Endothelial cell of umbilical vein (primary cell): ENCODE results near the gene MACROD2. TPM values are rescaled to one million over a fixed set of nuclear protein-coding genes. Genes with fewer than 3 reads are reported as not detected.

Source experiments
- BruUV-seq: library from RNA; stranded (reverse); fragments of 400-500 nt; replicated peaks from 2 replicates; lab custom pipeline; 2021; lab: Mats Ljungman, UMichigan
- CTCF ChIA-PET: fragments of 300-600, 350-600 bp; sonication (Branson Sonifier 250); formaldehyde crosslinking; loops from one replicate; lab custom pipeline; 2021; ENCODE audit warnings: antibody characterized with exemption, inconsistent platforms; lab: Charles Lee
- POLR2A ChIA-PET: fragments of 300-600, 350-600 bp; sonication (Branson Sonifier 250); formaldehyde crosslinking; loops from one replicate; lab custom pipeline; 2021; ENCODE audit warnings: antibody characterized with exemption, inconsistent platforms; lab: Charles Lee
- DNase-seq: peaks from one replicate; pipeline ENCODE4 v3.0.0-alpha.2; 2011; ENCODE audit warnings: low read depth, low spot score
- FAIRE-seq: peaks from 2 replicates; lab custom pipeline; 2011; peaks lifted over from hg19 to GRCh38; lab: Jason Lieb, UNC
- H2AFZ ChIP-seq: 2 replicates; pipeline ENCODE4 v1.6.0; 2012; ENCODE audit warnings: low read depth, low read length, control low read depth, inconsistent platforms
- H3K27ac ChIP-seq: 2 replicates; pipeline ENCODE4 v1.5.1; 2011; ENCODE audit warnings: low read depth, mild to moderate bottlenecking, control low read depth, low read length, moderate library complexity; ENCODE audit not compliant: insufficient read depth
- H3K27me3 ChIP-seq, 2 experiments: 2 replicates each; pipeline versions ENCODE4 v1.6.0 to v1.6.1; 2011; ENCODE audit warnings: low read length in 2 of 2, mixed read lengths in 1 of 2; ENCODE audit not compliant: control insufficient read depth in 2 of 2, insufficient read depth in 2 of 2
- H3K36me3 ChIP-seq, 2 experiments: 2 replicates in 1 of 2; 3 replicates in 1 of 2; pipeline ENCODE4 v1.5.1; 2011; ENCODE audit warnings: low read length in 2 of 2, mild to moderate bottlenecking in 1 of 2, moderate library complexity in 1 of 2; ENCODE audit not compliant: control insufficient read depth in 2 of 2, insufficient read depth in 2 of 2; ENCODE audit errors: extremely low read depth in 1 of 2
- H3K4me1 ChIP-seq: 3 replicates; pipeline ENCODE4 v1.5.1; 2011; ENCODE audit warnings: mild to moderate bottlenecking, low read length; ENCODE audit not compliant: control insufficient read depth, insufficient read depth; ENCODE audit errors: extremely low read depth
- H3K4me2 ChIP-seq: 2 replicates; pipeline ENCODE4 v1.6.1; 2011; ENCODE audit warnings: low read length, control low read depth, mixed read lengths; ENCODE audit not compliant: insufficient read depth
- H3K4me3 ChIP-seq, 3 experiments: fragments of 200-600 bp in 1 of 3; sonication (generic), shearing (Covaris generic) in 1 of 3; replicated peaks in 1 of 3; 2 replicates each; pipeline ENCODE4 v1.5.1; 2011 to 2016; ENCODE audit warnings: control low read depth in 3 of 3, low read length in 3 of 3, mild to moderate bottlenecking in 2 of 3, inconsistent platforms in 1 of 3, low read depth in 1 of 3, moderate library complexity in 1 of 3; ENCODE audit not compliant: insufficient read depth in 1 of 3
- H3K79me2 ChIP-seq: 2 replicates; pipeline ENCODE4 v1.6.0; 2012; ENCODE audit warnings: low read length, inconsistent platforms; ENCODE audit not compliant: control insufficient read depth, insufficient read depth
- H3K9ac ChIP-seq: replicated peaks from 2 replicates; pipeline ENCODE3; 2011; ENCODE audit warnings: low read length, control low read depth; ENCODE audit not compliant: insufficient read depth; ENCODE audit errors: extremely low read depth
- H3K9me1 ChIP-seq: replicated peaks from 3 replicates; pipeline ENCODE4 v1.6.0; 2011; ENCODE audit warnings: mild to moderate bottlenecking, low read length; ENCODE audit not compliant: control insufficient read depth, insufficient read depth; ENCODE audit errors: extremely low read depth
- H3K9me3 ChIP-seq: replicated peaks from 2 replicates; pipeline ENCODE4 v1.5.1; 2012; ENCODE audit warnings: low read length, inconsistent platforms; ENCODE audit not compliant: control insufficient read depth, insufficient read depth
- H4K20me1 ChIP-seq: replicated peaks from 2 replicates; pipeline ENCODE3; 2011; ENCODE audit warnings: mild to moderate bottlenecking, low read length; ENCODE audit not compliant: control insufficient read depth, insufficient read depth; ENCODE audit errors: extremely low read depth
- EZH2 ChIP-seq: IDR thresholded peaks from 2 replicates; pipeline ENCODE4 v1.6.1; 2012; ENCODE audit warnings: borderline replicate concordance, low read depth, mild to moderate bottlenecking, moderate library complexity, low read length, inconsistent platforms; ENCODE audit not compliant: severe bottlenecking
- FOS ChIP-seq: IDR thresholded peaks from 2 replicates; pipeline ENCODE4 v1.6.1; 2011; ENCODE audit warnings: mild to moderate bottlenecking, low read length, moderate library complexity, borderline replicate concordance; ENCODE audit not compliant: insufficient read depth
- GATA2 ChIP-seq: IDR thresholded peaks from 2 replicates; pipeline ENCODE4 v1.7.0; 2011; ENCODE audit warnings: low read depth, mild to moderate bottlenecking, moderate library complexity, mixed read lengths, low read length; ENCODE audit not compliant: insufficient read length, insufficient read depth
- JUN ChIP-seq: IDR thresholded peaks from 2 replicates; pipeline ENCODE4 v1.6.1; 2011; ENCODE audit warnings: borderline replicate concordance, low read depth; ENCODE audit not compliant: insufficient read length, insufficient read depth
- MYC ChIP-seq: IDR thresholded peaks from one replicate; pipeline ENCODE4 v1.6.1; 2011; ENCODE audit warnings: mild to moderate bottlenecking, low read depth, low read length
- POLR2A ChIP-seq: IDR thresholded peaks from 2 replicates; pipeline ENCODE4 v1.6.1; 2012; ENCODE audit warnings: low read depth, mild to moderate bottlenecking, control low read depth, low read length
- POLR2AphosphoS5 ChIP-seq: IDR thresholded peaks from 2 replicates; pipeline ENCODE4 v1.6.1; 2012; ENCODE audit warnings: low read depth, mild to moderate bottlenecking, control low read depth, low read length, moderate library complexity; ENCODE audit not compliant: insufficient read depth
- dilution Hi-C: fragments of 300-500 bp; cut with MboI; formaldehyde crosslinking; loops from one replicate; pipeline ENCODE4 v1.15.0; 2019; ENCODE audit warnings: low sequenced_read_pairs; ENCODE audit not compliant: extremely low pct_ligation_motif_present
- intact Hi-C: fragments of 100-400 bp; cut with micrococcal nuclease; formaldehyde crosslinking; loops from one replicate; pipeline ENCODE4 v1.10.0; 2022
- polyA plus RNA-seq, 4 experiments: library from polyadenylated mRNA; depleted of rRNA in 3 of 4; stranded (reverse) in 3 of 4; unstranded in 1 of 4; fragments of >200 nt; gene quantifications; 2 replicates each; pipeline versions ENCODE4 v1.2.1 to v1.2.3, GENCODE V29; 2011 to 2012; ENCODE audit warnings: missing spikeins in 1 of 4
- total RNA-seq: library from RNA; stranded (reverse); gene quantifications from 2 replicates; pipeline ENCODE4 v1.2.3, GENCODE V29; 2021
- TF ChIP-seq, protein P1 (sequence below), 2 donors: IDR thresholded peaks; 1 replicate in 1 of 2; 2 replicates in 1 of 2; pipeline ENCODE4 v1.5.1; 2011; ENCODE audit warnings: low read length in 2 of 2, mild to moderate bottlenecking in 2 of 2, moderate library complexity in 2 of 2, control low read depth in 1 of 2, inconsistent platforms in 1 of 2, low read depth in 1 of 2; ENCODE audit not compliant: insufficient read depth in 1 of 2; ENCODE audit errors: extremely low read depth in 1 of 2
- TF ChIP-seq, protein P2 (sequence below): IDR thresholded peaks from 2 replicates; pipeline ENCODE4 v1.6.1; 2011; ENCODE audit not compliant: insufficient read depth, insufficient read length

Gene MACROD2
- total and polyA plus RNA-seq, 2 donors (not counting 3 experiments of a cell fraction or from before 2014, with no cell fraction given): 0.11 to 0.73 TPM

GRCh38 chr20:15523400-15523799 is 1528.1 kb downstream of the MACROD2 start:
- H3K9me1 ChIP-seq: no peaks in the 10 kb centered on the region
- no TSS peak for BruUV-seq
- ChIA-PET CTCF (no interaction called here), POLR2A (no interaction called here)
- H3K9me3 ChIP-seq: no peaks in the 10 kb centered on the region
- H3K27me3 ChIP-seq: no peaks in the 10 kb centered on the region
- dilution Hi-C loops (no loop called here), intact Hi-C loops (no loop called here)
- H3K79me2 ChIP-seq: no peaks in the 10 kb centered on the region
- no peaks in the 10 kb centered on the region for H4K20me1 ChIP-seq
- H3K4me2 ChIP-seq: no peak overlapping the region
- no peak overlapping the region for H3K9ac ChIP-seq
- no peak for FAIRE-seq
- no peaks in the 10 kb centered on the region for H3K4me1 ChIP-seq
- DNase-seq: no peak
- H3K27ac ChIP-seq: no peak overlapping the region
- no peak overlapping the region for H3K4me3 ChIP-seq
- H2AFZ ChIP-seq: no peak overlapping the region
- no peaks in the 10 kb centered on the region for H3K36me3 ChIP-seq
- no peak for TF ChIP-seq FOS
- TF ChIP-seq POLR2AphosphoS5: no peak
- no peak for TF ChIP-seq EZH2
- no peak for TF ChIP-seq JUN
- TF ChIP-seq, protein P1, sequence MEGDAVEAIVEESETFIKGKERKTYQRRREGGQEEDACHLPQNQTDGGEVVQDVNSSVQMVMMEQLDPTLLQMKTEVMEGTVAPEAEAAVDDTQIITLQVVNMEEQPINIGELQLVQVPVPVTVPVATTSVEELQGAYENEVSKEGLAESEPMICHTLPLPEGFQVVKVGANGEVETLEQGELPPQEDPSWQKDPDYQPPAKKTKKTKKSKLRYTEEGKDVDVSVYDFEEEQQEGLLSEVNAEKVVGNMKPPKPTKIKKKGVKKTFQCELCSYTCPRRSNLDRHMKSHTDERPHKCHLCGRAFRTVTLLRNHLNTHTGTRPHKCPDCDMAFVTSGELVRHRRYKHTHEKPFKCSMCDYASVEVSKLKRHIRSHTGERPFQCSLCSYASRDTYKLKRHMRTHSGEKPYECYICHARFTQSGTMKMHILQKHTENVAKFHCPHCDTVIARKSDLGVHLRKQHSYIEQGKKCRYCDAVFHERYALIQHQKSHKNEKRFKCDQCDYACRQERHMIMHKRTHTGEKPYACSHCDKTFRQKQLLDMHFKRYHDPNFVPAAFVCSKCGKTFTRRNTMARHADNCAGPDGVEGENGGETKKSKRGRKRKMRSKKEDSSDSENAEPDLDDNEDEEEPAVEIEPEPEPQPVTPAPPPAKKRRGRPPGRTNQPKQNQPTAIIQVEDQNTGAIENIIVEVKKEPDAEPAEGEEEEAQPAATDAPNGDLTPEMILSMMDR (IDR thresholded peaks at IDR 0.05; ENCODE audit: extremely low read depth in 1 of 2, insufficient read depth in 1 of 2, low read depth in 1 of 2, low read length in 2 of 2): no peak
- TF ChIP-seq, protein P2, sequence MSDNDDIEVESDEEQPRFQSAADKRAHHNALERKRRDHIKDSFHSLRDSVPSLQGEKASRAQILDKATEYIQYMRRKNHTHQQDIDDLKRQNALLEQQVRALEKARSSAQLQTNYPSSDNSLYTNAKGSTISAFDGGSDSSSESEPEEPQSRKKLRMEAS: no peak
- no peak for TF ChIP-seq MYC
- TF ChIP-seq POLR2A: no peak
- no peak for TF ChIP-seq GATA2
